CD8-positive, alpha-beta memory T cell (primary cell): ENCODE data around the gene MYPN. TPM values are rescaled to one million over a fixed set of nuclear protein-coding genes. Genes with fewer than 3 reads are reported as not detected.

ENCODE experiments used
- CTCF ChIA-PET: fragments of 350-600 bp; sonication (Branson Sonifier 250); formaldehyde crosslinking; loops from one replicate; lab custom pipeline; 2021; ENCODE audit warnings: antibody characterized with exemption; lab: Charles Lee
- POLR2A ChIA-PET: fragments of 350-600 bp; sonication (Branson Sonifier 250); formaldehyde crosslinking; loops from one replicate; lab custom pipeline; 2021; ENCODE audit warnings: antibody characterized with exemption; lab: Charles Lee
- DNase-seq, 5 donors: peaks; one replicate each; pipeline versions ENCODE4 v3.0.0 to v3.0.0-alpha.2; 2020 to 2022; ENCODE audit warnings: mixed read lengths in 1 of 5
- H3K27ac ChIP-seq: one replicate; pipeline ENCODE4 v1.7.0; 2013; ENCODE audit warnings: low read depth, mild to moderate bottlenecking, low read length, moderate library complexity
- H3K27me3 ChIP-seq: 2 replicates; pipeline ENCODE4 v1.7.0; 2013; ENCODE audit warnings: low read length, mild to moderate bottlenecking; ENCODE audit not compliant: insufficient read depth, poor library complexity, severe bottlenecking
- H3K36me3 ChIP-seq: 2 replicates; pipeline ENCODE4 v1.7.0; 2013; ENCODE audit warnings: mild to moderate bottlenecking, low read length, moderate library complexity; ENCODE audit not compliant: insufficient read depth
- H3K4me1 ChIP-seq: 2 replicates; pipeline ENCODE4 v1.7.0; 2013; ENCODE audit warnings: mild to moderate bottlenecking, low read length, moderate library complexity; ENCODE audit not compliant: insufficient read depth
- H3K4me3 ChIP-seq: 2 replicates; pipeline ENCODE4 v1.7.0; 2013; ENCODE audit warnings: mild to moderate bottlenecking, low read length
- H3K9me3 ChIP-seq: 2 replicates; pipeline ENCODE4 v1.7.0; 2013; ENCODE audit warnings: mild to moderate bottlenecking, low read length
- H3K27ac Mint-ChIP-seq, 8 donors: one replicate each; pipeline ENCODE4 v1.8.0; 2020 to 2021; ENCODE audit warnings: mixed read lengths in 8 of 8, mild to moderate bottlenecking in 6 of 8, inconsistent platforms in 3 of 8, moderate library complexity in 3 of 8
- H3K27me3 Mint-ChIP-seq, 2 donors: one replicate each; pipeline ENCODE4 v1.8.0; 2020 to 2021; ENCODE audit warnings: mixed read lengths in 2 of 2, mild to moderate bottlenecking in 1 of 2, moderate library complexity in 1 of 2
- H3K36me3 Mint-ChIP-seq, 3 donors: one replicate each; pipeline ENCODE4 v1.8.0; 2020 to 2021; ENCODE audit warnings: mixed read lengths in 3 of 3, inconsistent platforms in 1 of 3, mild to moderate bottlenecking in 1 of 3
- H3K4me1 Mint-ChIP-seq, 3 donors: one replicate each; pipeline ENCODE4 v1.8.0; 2020 to 2021; ENCODE audit warnings: mixed read lengths in 3 of 3, inconsistent platforms in 1 of 3, mild to moderate bottlenecking in 1 of 3
- H3K4me3 Mint-ChIP-seq, 7 donors: one replicate each; pipeline ENCODE4 v1.8.0; 2020 to 2021; ENCODE audit warnings: mixed read lengths in 7 of 7, mild to moderate bottlenecking in 6 of 7, moderate library complexity in 4 of 7, inconsistent platforms in 2 of 7
- H3K9me3 Mint-ChIP-seq, 5 donors: one replicate each; pipeline ENCODE4 v1.8.0; 2020 to 2022; ENCODE audit warnings: mixed read lengths in 5 of 5, mild to moderate bottlenecking in 3 of 5, moderate library complexity in 2 of 5, inconsistent platforms in 1 of 5
- polyA plus RNA-seq: library from polyadenylated mRNA; unstranded; fragments of 300-500 nt; fragmentation: Illumina TruSeq; gene quantifications from one replicate; pipeline ENCODE4 v1.2.3, GENCODE V29; 2021
- total RNA-seq, 2 experiments: library from RNA; stranded (reverse); gene quantifications; one replicate each; pipeline ENCODE4 v1.2.3, GENCODE V29; 2021

The MYPN gene
- total and polyA plus RNA-seq, 3 experiments from 2014 or later, result not detected

DNA sequence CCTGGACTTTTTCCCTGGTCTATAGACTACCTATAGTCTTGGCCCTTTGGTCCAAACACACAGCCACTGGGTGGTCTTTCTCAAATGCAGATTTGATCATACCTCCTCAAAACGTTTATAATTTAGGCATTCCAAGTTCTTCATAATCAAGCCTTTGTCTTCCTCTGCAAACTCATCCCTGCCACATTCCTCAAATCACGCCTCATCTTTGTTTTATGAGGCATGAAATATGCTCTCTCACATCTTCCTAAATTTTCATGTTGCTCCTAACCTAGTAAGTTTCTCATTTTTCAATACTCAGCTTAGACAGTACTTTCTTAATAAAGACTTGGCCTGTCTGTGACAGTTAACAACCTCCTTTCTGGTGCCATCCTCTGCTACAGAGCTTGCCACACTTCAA lies 23.3 kb upstream of the MYPN start:
- no peaks in the 10 kb centered on the region for H3K27me3 ChIP-seq
- no peak overlapping the region for H3K4me3 Mint-ChIP-seq
- no peak overlapping the region for H3K27ac ChIP-seq
- H3K36me3 Mint-ChIP-seq, result peaks cover 0 to 4% (median 0%) of the 10 kb centered on the region in 3 donors
- no peak overlapping the region for H3K4me3 ChIP-seq
- H3K4me1 ChIP-seq, result no peaks in the 10 kb centered on the region
- H3K9me3 ChIP-seq, result no peaks in the 10 kb centered on the region
- H3K27me3 Mint-ChIP-seq, result peaks cover 3 to 9% of the 10 kb centered on the region in 2 donors
- no peak for DNase-seq
- peaks cover 2 to 9% (median 4%) of the 10 kb centered on the region in 3 donors for H3K4me1 Mint-ChIP-seq
- H3K36me3 ChIP-seq, result no peaks in the 10 kb centered on the region
- H3K27ac Mint-ChIP-seq, result no peak overlapping the region
- CTCF ChIA-PET, result no interaction called here
- POLR2A ChIA-PET, result no interaction called here
- no peaks in the 10 kb centered on the region for H3K9me3 Mint-ChIP-seq

- H3K27ac ChIP-seq, result no peak overlapping the region
- no peaks in the 10 kb centered on the region for H3K36me3 ChIP-seq
- Mint-ChIP-seq H3K4me1 (peaks cover 2 to 9% (median 4%) of the 10 kb centered on the region in 3 donors), H3K36me3 (peaks cover 0 to 4% (median 0%) of the 10 kb centered on the region in 3 donors), H3K4me3 (no peak overlapping the region), H3K27ac (no peak overlapping the region), H3K9me3 (no peaks in the 10 kb centered on the region), H3K27me3 (peaks cover 5 to 9% of the 10 kb centered on the region in 2 donors)
- H3K27me3 ChIP-seq, result no peaks in the 10 kb centered on the region
- H3K9me3 ChIP-seq, result no peaks in the 10 kb centered on the region
- ChIA-PET POLR2A (no interaction called here), CTCF (no interaction called here)
- H3K4me1 ChIP-seq, result no peaks in the 10 kb centered on the region
- H3K4me3 ChIP-seq, result no peak overlapping the region
- DNase-seq, result no peak
Observed at GRCh38 chr10:68086910-68087684, 22.2 kb upstream of the MYPN start.

GRCh38 chr10:68087685-68088401 lies 21.4 kb upstream of the MYPN start:
- H3K4me1 Mint-ChIP-seq, result peaks cover 2 to 9% (median 4%) of the 10 kb centered on the region in 3 donors
- Histone ChIP-seq H3K4me3 (no peak overlapping the region), H3K4me1 (no peaks in the 10 kb centered on the region), H3K27ac (no peak overlapping the region), H3K27me3 (no peaks in the 10 kb centered on the region), H3K9me3 (no peaks in the 10 kb centered on the region), H3K36me3 (no peaks in the 10 kb centered on the region)
- no peak for DNase-seq
- H3K27ac Mint-ChIP-seq, result no peak overlapping the region
- peaks cover 0 to 4% (median 0%) of the 10 kb centered on the region in 3 donors for H3K36me3 Mint-ChIP-seq
- ChIA-PET POLR2A (no interaction called here), CTCF (no interaction called here)
- H3K27me3 Mint-ChIP-seq, result peaks cover 5 to 9% of the 10 kb centered on the region in 2 donors
- H3K9me3 Mint-ChIP-seq, result no peaks in the 10 kb centered on the region
- H3K4me3 Mint-ChIP-seq, result no peak overlapping the region

GRCh38 chr10:68088740-68089139 lies 20.5 kb upstream of the MYPN start:
- no peaks in the 10 kb centered on the region for H3K9me3 Mint-ChIP-seq
- H3K4me3 Mint-ChIP-seq, result peak overlapping the region in 1 of 7 donors; percentile 18
- POLR2A ChIA-PET, result no interaction called here
- H3K4me1 Mint-ChIP-seq, result peaks cover 2 to 9% (median 4%) of the 10 kb centered on the region in 3 donors
- Histone ChIP-seq H3K4me1 (no peaks in the 10 kb centered on the region), H3K36me3 (no peaks in the 10 kb centered on the region), H3K27me3 (no peaks in the 10 kb centered on the region), H3K4me3 (no peak overlapping the region), H3K9me3 (no peaks in the 10 kb centered on the region), H3K27ac (no peak overlapping the region)
- H3K27ac Mint-ChIP-seq, result no peak overlapping the region
- peaks cover 5 to 9% of the 10 kb centered on the region in 2 donors for H3K27me3 Mint-ChIP-seq
- H3K36me3 Mint-ChIP-seq, result peaks cover 0 to 4% (median 0%) of the 10 kb centered on the region in 3 donors
- CTCF ChIA-PET, result no interaction called here
- no peak for DNase-seq

DNA sequence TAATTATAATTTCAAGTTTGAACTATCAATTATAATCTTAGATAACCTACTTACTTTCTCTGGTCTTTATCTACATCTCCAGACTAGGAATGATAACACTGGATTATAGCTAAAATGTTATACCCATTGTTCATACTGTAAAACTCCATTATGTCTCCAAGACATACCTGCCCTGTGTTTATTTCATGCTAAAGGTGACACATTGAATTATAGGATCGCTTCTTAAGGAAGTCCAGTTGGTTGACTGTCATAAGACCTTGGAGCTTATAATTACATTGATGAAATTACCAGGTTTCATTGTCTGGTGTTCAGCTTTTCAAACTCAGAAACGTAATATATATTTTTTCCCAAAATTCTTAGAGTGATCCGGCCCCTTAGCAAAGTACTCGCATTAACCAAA lies 18.7 kb upstream of the MYPN start:
- H3K36me3 ChIP-seq, result no peaks in the 10 kb centered on the region
- Mint-ChIP-seq H3K27me3 (peaks cover 5 to 6% of the 10 kb centered on the region in 2 donors), H3K27ac (no peak overlapping the region), H3K36me3 (peaks cover 0 to 3% (median 0%) of the 10 kb centered on the region in 3 donors), H3K4me3 (no peak overlapping the region), H3K9me3 (no peaks in the 10 kb centered on the region), H3K4me1 (peaks cover 2 to 9% (median 4%) of the 10 kb centered on the region in 3 donors)
- no peak overlapping the region for H3K27ac ChIP-seq
- DNase-seq, result no peak
- H3K27me3 ChIP-seq, result no peaks in the 10 kb centered on the region
- CTCF ChIA-PET, result interaction anchor here (0.5 kb wide), 1 partner anchor 233 kb away, joined by 3 read pairs; no protein-coding TSS in a partner anchor
- H3K4me1 ChIP-seq, result no peaks in the 10 kb centered on the region
- POLR2A ChIA-PET, result no interaction called here
- no peak overlapping the region for H3K4me3 ChIP-seq
- H3K9me3 ChIP-seq, result no peaks in the 10 kb centered on the region

DNA sequence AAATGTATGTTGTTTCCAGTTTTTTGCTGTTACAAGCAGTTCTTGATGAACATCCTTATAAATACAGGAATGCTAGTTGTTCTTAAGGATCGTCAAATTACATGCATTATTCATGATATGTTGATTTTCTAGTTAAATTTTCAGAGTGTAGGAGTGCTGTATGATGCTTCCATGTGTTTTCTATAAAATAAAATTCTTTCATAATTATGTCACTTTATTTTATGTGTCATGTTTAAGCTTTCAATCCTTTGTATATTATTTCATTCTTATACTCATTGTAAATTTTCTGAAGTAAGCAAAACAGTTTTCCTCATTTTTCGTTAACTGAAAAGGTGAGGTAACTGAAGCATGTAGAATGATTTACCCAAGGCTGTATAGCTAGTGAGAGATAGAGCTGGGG lies 16.8 kb upstream of the MYPN start:
- peaks cover 0 to 4% of the 10 kb centered on the region in 2 donors for H3K27me3 Mint-ChIP-seq
- ChIA-PET POLR2A (no interaction called here), CTCF (no interaction called here)
- Histone ChIP-seq H3K27me3 (no peaks in the 10 kb centered on the region), H3K4me3 (no peak overlapping the region), H3K4me1 (no peaks in the 10 kb centered on the region), H3K9me3 (no peaks in the 10 kb centered on the region), H3K36me3 (no peaks in the 10 kb centered on the region), H3K27ac (no peak overlapping the region)
- no peak overlapping the region for H3K4me3 Mint-ChIP-seq
- no peak overlapping the region for H3K27ac Mint-ChIP-seq
- H3K36me3 Mint-ChIP-seq, result no peaks in the 10 kb centered on the region
- H3K4me1 Mint-ChIP-seq, result peaks cover 2 to 5% (median 4%) of the 10 kb centered on the region in 3 donors
- H3K9me3 Mint-ChIP-seq, result no peaks in the 10 kb centered on the region
- DNase-seq, result no peak

DNA sequence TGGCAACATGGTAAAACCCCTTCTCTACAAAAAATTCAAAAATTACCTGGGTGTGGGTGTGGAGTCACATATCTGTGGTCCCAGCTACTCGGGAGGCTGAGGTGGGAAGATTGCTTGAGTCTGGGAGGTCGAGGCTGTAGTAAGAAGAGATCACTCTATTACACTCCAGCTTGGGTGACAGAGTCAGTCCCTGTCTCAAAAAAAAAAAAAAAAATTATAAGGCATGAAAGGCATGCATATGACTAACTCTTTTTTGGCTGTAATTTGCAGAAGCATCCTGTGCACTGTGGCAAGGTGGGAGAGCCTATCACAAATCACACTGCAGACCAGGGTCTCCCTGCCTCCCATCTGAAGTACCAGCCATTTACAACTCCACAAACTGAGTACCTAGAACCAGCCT lies 14.1 kb upstream of the MYPN start:
- no peak overlapping the region for H3K4me3 Mint-ChIP-seq
- Histone ChIP-seq H3K27me3 (no peaks in the 10 kb centered on the region), H3K9me3 (no peaks in the 10 kb centered on the region), H3K36me3 (no peaks in the 10 kb centered on the region), H3K27ac (no peak overlapping the region), H3K4me3 (no peak overlapping the region), H3K4me1 (no peaks in the 10 kb centered on the region)
- H3K27ac Mint-ChIP-seq, result peak overlapping the region in 1 of 8 donors; percentile 8
- peaks cover 0 to 2% (median 1%) of the 10 kb centered on the region in 3 donors for H3K4me1 Mint-ChIP-seq
- no peaks in the 10 kb centered on the region for H3K36me3 Mint-ChIP-seq
- ChIA-PET POLR2A (no interaction called here), CTCF (no interaction called here)
- DNase-seq, result no peak
- H3K9me3 Mint-ChIP-seq, result no peaks in the 10 kb centered on the region
- peaks cover 0 to 2% of the 10 kb centered on the region in 2 donors for H3K27me3 Mint-ChIP-seq

DNA sequence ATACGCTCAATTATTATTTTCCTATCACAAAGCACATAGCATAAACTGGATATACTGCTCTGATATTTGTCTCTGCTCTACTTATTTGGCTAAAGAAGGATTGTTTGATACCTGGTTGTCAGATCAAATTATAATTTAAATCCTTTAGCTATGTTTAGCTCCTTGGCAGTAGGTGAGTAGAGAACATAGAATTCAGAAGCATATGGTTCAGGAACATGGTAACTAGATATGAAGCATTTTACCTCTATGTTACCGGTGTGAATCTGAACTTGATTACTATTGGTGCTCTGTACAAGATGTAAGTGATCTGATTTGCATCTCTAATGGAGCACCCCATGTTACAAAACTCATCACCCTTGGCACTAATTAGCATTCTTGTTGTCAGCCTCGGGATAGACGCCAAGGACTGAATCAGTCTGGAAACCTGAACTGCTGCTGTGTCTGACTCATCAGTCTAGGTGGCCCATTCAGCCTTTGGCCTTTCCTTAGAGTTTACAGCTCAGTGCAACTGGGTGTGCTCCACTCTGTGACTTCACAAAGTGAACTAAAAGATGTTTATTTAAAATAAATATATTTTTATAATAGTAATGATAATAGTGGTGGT lies 12.3 kb upstream of the MYPN start:
- Histone ChIP-seq H3K27ac (no peak overlapping the region), H3K36me3 (no peaks in the 10 kb centered on the region), H3K4me1 (no peaks in the 10 kb centered on the region), H3K4me3 (no peak overlapping the region), H3K9me3 (no peaks in the 10 kb centered on the region), H3K27me3 (no peaks in the 10 kb centered on the region)
- DNase-seq, result no peak
- Mint-ChIP-seq H3K9me3 (no peaks in the 10 kb centered on the region), H3K27ac (no peak overlapping the region), H3K4me3 (no peak overlapping the region), H3K4me1 (peaks cover 3 to 6% (median 4%) of the 10 kb centered on the region in 3 donors), H3K27me3 (peaks cover 0 to 4% of the 10 kb centered on the region in 2 donors), H3K36me3 (no peaks in the 10 kb centered on the region)
- ChIA-PET POLR2A (no interaction called here), CTCF (no interaction called here)
